Stimulated activated CD4-positive, alpha-beta T cell treated with anti-CD3 and anti-CD28 coated beads, Interleukin-15, amount 100 ng/mL, for 1 hour (primary cell): ENCODE data around the gene EHMT1.

Experiments
- DNase-seq, 2 donors: peaks; one replicate each; pipeline ENCODE4 v3.0.0-alpha.2; 2020; ENCODE audit warnings: low read depth in 1 of 2, low spot score in 1 of 2

Gene EHMT1

GRCh38 chr9:137781906-137782585, 163.2 kb downstream of the EHMT1 start:
- no peak for DNase-seq

DNA sequence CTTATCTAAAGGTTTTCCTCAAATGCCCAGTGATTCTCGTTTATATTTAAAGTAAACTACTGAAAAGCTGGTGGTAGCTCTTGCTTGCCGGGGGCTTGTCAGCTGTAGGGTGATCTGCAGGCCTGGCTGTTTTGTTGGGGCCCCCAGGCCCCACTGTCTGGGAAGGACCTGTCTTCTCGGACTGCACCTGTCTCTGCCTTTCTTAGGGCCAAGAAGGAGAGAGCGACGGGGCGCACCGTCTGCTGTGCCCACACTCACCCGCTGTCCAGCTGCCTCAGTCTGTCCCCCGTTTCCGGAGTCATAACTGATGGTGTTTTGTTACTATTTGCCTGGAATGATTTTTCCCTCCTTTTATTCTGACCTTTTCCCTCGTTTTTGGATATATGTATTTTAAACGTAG, 164.7 kb downstream of the EHMT1 start:
- DNase-seq = no peak

DNA sequence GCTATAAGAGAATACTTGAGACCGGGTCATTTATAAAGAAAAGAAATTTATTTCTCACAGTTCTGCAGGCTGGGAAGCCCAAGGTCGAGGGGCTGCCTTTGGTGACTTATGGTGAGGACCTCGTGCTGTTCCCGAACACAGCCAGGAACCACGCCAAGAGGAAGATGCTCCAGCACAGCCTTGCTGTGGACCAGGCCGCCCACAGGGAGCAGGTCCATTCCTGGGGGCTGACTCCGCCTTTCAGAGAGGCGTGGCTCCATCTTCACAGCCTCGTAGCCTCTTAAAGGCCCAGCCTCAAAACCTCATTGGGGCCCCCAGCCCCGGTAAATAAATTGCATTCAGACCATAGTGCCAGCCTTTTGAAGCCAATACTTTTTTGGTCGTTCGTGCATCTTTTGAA, 165.2 kb downstream of the EHMT1 start:
- no peak for DNase-seq

- DNase-seq = no peak
These were observed 166.1 kb downstream of the EHMT1 start for GRCh38 chr9:137784641-137785513.

- DNase-seq = no peak
These were observed 166.9 kb downstream of the EHMT1 start for GRCh38 chr9:137785704-137786161.

- DNase-seq = no peak
These were observed 167.7 kb downstream of the EHMT1 start for GRCh38 chr9:137786511-137786920.

DNA sequence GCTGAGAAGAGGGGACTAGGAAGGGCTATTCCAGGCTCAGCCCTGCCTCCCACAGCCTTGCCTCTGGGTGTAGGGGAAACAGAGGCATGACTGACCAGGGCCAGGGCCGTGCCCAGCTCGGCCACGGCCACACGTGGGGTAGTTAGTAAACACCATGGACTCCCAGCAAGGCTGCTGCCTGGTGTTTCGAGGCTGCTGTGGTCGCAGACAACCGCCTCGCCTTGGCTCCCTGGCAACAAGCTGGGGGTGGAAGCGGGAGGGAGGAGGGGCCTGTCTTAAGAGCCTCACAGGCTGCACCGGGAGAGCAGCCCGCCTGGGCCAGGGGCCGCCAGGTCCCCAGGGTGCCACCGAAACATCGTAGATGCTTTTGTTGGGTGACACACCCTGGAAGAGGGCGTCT, 168.6 kb downstream of the EHMT1 start:
- no peak for DNase-seq

DNA sequence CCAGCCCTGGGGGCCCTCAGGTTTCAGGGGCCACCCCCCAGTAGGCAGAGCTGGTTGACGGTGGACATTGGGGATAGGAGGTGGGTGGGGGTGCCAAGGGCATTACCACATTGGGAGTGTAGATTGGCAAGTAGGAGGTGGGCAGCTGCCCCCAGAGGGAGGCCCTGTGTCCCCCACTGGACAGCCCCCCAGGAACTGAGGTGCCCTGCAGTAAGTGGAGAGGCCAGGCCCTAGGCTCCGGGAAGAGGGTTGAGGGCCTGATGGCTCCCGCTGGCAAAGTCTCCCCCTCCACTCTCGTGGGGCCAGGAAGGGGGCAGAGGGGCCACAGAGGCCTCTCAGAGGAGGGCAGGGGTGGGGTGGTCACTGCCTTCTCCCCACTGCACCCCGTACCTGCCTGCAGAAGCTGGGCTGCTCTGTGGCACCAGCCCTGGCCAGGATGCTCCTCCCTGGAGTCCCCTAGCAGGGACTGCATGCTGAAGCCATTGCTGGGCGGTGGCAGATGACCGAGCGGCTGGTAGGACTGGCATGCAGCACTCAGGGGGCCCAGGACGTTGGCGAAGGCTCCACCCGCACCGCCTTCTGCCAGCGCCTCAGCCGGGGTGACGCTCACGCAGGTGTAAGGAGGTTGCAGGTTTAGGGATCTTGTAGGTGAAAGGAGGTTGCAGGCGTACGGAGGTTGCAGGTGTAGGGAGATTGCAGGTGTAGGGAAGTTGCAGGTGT, 169.1 kb downstream of the EHMT1 start:
- no peak for DNase-seq

- no peak for DNase-seq
These were observed 169.9 kb downstream of the EHMT1 start for GRCh38 chr9:137788561-137789294.

GRCh38 chr9:137789295-137789895, 170.6 kb downstream of the EHMT1 start:
- no peak for DNase-seq

DNA sequence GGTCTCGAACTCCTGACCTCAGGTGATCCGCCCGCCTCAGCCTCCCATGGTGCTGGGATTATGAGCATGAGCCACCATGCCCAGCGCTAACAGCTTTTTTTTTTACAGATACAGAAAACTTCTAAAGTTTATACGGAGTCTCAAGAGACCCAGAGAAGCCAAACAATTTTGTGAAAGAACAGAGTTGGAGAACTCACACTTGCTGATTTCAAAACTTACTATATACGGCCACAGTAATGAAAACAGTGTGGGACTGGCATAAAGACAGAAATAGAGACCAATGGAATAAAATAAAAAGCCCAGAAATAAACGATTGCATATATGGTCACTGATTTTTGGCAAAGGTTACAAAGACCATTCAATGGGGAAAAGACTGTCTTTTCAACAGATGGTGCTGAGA, 173.1 kb downstream of the EHMT1 start:
- no peak for DNase-seq

GRCh38 chr9:137793196-137793841, 174.5 kb downstream of the EHMT1 start:
- no peak for DNase-seq

DNA sequence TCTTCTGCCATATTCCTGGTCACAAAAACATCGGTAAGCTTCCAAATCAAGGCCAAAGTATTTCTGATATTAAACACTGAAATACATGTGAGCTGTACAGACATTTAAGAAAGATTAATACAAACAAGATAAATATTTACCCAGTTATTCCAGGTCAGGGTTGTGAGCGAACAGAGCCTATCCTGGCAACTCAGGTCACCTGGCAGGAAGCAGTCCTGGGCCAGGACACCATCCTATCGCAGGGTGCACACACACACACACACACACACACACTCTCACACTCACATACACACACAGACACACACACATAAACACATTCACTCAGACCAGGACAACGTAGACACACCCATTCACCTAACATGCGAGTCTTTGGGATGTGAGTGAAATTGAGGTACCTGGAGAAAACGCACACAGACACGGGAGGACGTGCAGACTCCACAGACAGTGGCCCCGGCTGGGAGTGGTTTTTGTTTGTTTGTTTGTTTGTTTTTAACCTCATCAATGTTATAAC, 176.4 kb downstream of the EHMT1 start:
- no peak for DNase-seq

DNA sequence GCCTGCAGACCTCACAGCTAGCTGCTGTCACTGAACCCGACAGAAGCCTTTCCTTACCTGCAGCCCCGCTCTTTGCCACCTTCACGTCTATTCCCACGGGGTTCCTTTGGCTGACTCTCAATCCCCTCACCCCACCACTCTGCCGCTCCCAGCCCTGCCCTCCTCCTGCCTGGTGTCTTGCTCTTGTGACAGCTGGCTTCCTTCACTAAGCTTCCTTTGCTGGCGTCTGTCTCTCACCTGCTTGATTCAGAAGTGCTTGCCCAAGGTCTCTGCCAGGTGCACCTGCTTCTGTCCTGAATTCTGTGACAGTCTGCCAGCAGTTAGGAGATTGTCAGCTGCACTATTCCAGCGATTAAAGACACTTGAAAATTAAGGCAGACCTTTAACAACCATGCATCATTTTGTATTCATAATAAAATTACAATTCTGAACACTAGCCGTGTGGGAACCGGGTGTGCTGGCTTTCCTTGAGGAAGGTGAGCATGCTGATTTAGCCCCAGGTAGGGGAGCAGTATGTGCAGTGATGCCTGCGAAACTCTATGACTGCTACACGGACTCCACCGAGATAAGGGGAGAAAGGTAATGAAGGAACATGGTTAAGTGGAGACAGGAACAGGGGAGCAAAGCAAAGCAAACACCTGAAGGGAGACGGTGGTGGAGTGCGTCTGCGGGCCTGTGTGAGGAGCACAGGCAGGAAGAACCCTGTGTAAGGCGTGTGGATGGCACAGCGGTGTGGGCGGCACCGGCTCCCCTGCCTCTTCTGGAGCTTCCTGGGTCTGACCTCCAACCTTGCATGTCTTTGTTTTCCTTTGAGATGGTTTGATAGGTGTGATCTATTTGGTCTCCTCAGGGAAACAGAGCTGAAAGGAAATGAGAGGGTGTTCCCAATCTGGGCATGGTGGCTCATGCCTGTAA, 178.7 kb downstream of the EHMT1 start:
- DNase-seq = no peak

DNA sequence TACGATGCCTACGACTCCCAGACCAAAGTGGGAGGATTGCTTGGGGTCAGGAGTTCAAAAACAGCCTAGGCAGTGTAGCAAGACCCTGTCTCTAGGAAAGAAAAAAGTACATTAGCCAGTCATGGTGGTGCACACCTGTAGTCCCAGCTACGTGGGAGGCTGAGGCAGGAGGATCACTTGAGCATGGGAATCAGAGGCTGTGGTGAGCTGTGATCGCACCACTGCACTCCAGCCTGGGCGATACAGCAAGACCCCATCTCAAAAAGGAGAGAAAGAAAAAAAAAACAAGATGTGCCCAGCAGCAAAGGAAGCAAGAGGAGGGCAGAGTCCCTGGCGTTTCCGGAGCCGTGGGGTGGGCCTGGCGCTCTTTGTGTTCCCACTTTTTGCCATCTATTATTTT, 179.3 kb downstream of the EHMT1 start:
- DNase-seq = no peak

GRCh38 chr9:137798901-137799629, 180.3 kb downstream of the EHMT1 start:
- no peak for DNase-seq

DNA sequence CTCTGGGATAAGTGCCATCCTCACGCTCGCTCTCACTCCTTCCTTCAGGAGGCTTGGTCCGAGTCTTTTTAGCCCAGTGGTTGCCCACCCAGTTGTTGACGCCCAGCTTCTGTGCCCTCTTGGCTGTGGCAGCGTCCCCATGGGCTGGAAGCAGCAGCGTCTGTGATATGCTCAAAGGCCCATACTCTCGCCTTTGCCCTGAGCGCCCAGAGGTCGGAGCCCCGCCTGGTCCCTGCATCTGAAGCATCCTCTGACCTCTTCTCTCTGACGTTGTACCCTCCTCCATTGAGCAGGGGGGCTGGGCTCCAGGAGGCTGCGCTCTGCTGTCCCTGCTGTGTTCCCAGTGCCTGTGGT, 180.8 kb downstream of the EHMT1 start:
- no peak for DNase-seq
